Activated naive CD4-positive, alpha-beta T cell treated with anti-CD3 and anti-CD28 coated beads, Interleukin-2, amount 50 U/mL, for 24 hours (primary cell): ENCODE data around the gene ANKS4B.
"Not testable (repeated sequence)": the region's sequence is repeated elsewhere in the genome, so short reads cannot be mapped to it uniquely, and the experiment has no call there.

ENCODE experiments used
- H3K27ac Mint-ChIP-seq: one replicate; pipeline ENCODE4 v1.8.0; 2021; ENCODE audit warnings: mild to moderate bottlenecking, mixed read lengths
- H3K27me3 Mint-ChIP-seq: one replicate; pipeline ENCODE4 v1.8.0; 2021; ENCODE audit warnings: mixed read lengths
- H3K36me3 Mint-ChIP-seq: one replicate; pipeline ENCODE4 v1.8.0; 2021; ENCODE audit warnings: mixed read lengths
- H3K4me1 Mint-ChIP-seq: one replicate; pipeline ENCODE4 v1.8.0; 2021; ENCODE audit warnings: mixed read lengths
- H3K4me3 Mint-ChIP-seq: one replicate; pipeline ENCODE4 v1.8.0; 2021; ENCODE audit warnings: mild to moderate bottlenecking, mixed read lengths
- H3K9me3 Mint-ChIP-seq: one replicate; pipeline ENCODE4 v1.8.0; 2021; ENCODE audit warnings: mixed read lengths

Gene ANKS4B

GRCh38 chr16:21267298-21267697 lies 33.8 kb downstream of the ANKS4B start:
- H3K27ac Mint-ChIP-seq = no peak overlapping the region
- H3K27me3 Mint-ChIP-seq = peaks cover 1% of the 10 kb centered on the region
- H3K36me3 Mint-ChIP-seq = no peaks in the 10 kb centered on the region
- no peaks in the 10 kb centered on the region for H3K9me3 Mint-ChIP-seq
- no peak overlapping the region for H3K4me3 Mint-ChIP-seq
- no peaks in the 10 kb centered on the region for H3K4me1 Mint-ChIP-seq

- no peaks in the 10 kb centered on the region for H3K9me3 Mint-ChIP-seq
- H3K4me1 Mint-ChIP-seq = no peaks in the 10 kb centered on the region
- no peak overlapping the region for H3K4me3 Mint-ChIP-seq
- H3K27me3 Mint-ChIP-seq = peaks cover 1% of the 10 kb centered on the region
- H3K27ac Mint-ChIP-seq = no peak overlapping the region
- H3K36me3 Mint-ChIP-seq = no peaks in the 10 kb centered on the region
Measured at GRCh38 chr16:21268236-21268635, 34.7 kb downstream of the ANKS4B start.

- H3K27me3 Mint-ChIP-seq = peaks cover 21% of the 10 kb centered on the region
- H3K36me3 Mint-ChIP-seq = no peaks in the 10 kb centered on the region
- no peak overlapping the region for H3K4me3 Mint-ChIP-seq
- no peaks in the 10 kb centered on the region for H3K4me1 Mint-ChIP-seq
- H3K27ac Mint-ChIP-seq = no peak overlapping the region
- no peaks in the 10 kb centered on the region for H3K9me3 Mint-ChIP-seq
Measured at GRCh38 chr16:21272253-21272652, 38.8 kb downstream of the ANKS4B start.

- not testable (repeated sequence) for H3K4me3 Mint-ChIP-seq, H3K27ac Mint-ChIP-seq, H3K4me1 Mint-ChIP-seq, H3K36me3 Mint-ChIP-seq, H3K9me3 Mint-ChIP-seq
- peaks cover 24% of the 10 kb centered on the region for H3K27me3 Mint-ChIP-seq
Measured at GRCh38 chr16:21272763-21273162, 39.3 kb downstream of the ANKS4B start.

GRCh38 chr16:21274172-21274726 lies 40.8 kb downstream of the ANKS4B start:
- Mint-ChIP-seq H3K4me3 (no peak overlapping the region), H3K4me1 (no peaks in the 10 kb centered on the region), H3K27ac (no peak overlapping the region), H3K36me3 (no peaks in the 10 kb centered on the region), H3K27me3 (peaks cover 30% of the 10 kb centered on the region), H3K9me3 (no peaks in the 10 kb centered on the region)

GRCh38 chr16:21275529-21275928 lies 42.0 kb downstream of the ANKS4B start:
- Mint-ChIP-seq H3K4me3 (no peak overlapping the region), H3K9me3 (no peaks in the 10 kb centered on the region), H3K4me1 (no peaks in the 10 kb centered on the region), H3K36me3 (no peaks in the 10 kb centered on the region), H3K27me3 (peaks cover 38% of the 10 kb centered on the region), H3K27ac (no peak overlapping the region)

GRCh38 chr16:21276090-21276489 lies 42.6 kb downstream of the ANKS4B start:
- Mint-ChIP-seq H3K36me3 (no peaks in the 10 kb centered on the region), H3K4me1 (no peaks in the 10 kb centered on the region), H3K27ac (no peak overlapping the region), H3K9me3 (no peaks in the 10 kb centered on the region), H3K4me3 (no peak overlapping the region), H3K27me3 (peaks cover 39% of the 10 kb centered on the region)

- H3K4me3 Mint-ChIP-seq = no peak overlapping the region
- no peaks in the 10 kb centered on the region for H3K36me3 Mint-ChIP-seq
- no peak overlapping the region for H3K27ac Mint-ChIP-seq
- no peaks in the 10 kb centered on the region for H3K4me1 Mint-ChIP-seq
- peaks cover 4% of the 10 kb centered on the region for H3K9me3 Mint-ChIP-seq
- peaks cover 48% of the 10 kb centered on the region for H3K27me3 Mint-ChIP-seq
Measured at GRCh38 chr16:21277045-21277926, 43.8 kb downstream of the ANKS4B start.

GRCh38 chr16:21277927-21278706 lies 44.6 kb downstream of the ANKS4B start, which contains the start of gene CRYM:
Gene CRYM, minus strand, starts transcription at chr16:21278290. Its CDS starts 39 bp downstream, at chr16:21278251.
- Mint-ChIP-seq H3K36me3 (no peaks in the 10 kb centered on the region), H3K27me3 (peaks cover 48% of the 10 kb centered on the region), H3K4me1 (no peaks in the 10 kb centered on the region), H3K9me3 (peaks cover 4% of the 10 kb centered on the region), H3K27ac (no peak within 1 kb of the TSS), H3K4me3 (no peak within 1 kb of the TSS)

- H3K4me3 Mint-ChIP-seq = no peak overlapping the region
- peaks cover 52% of the 10 kb centered on the region for H3K27me3 Mint-ChIP-seq
- peaks cover 4% of the 10 kb centered on the region for H3K9me3 Mint-ChIP-seq
- peaks cover 3% of the 10 kb centered on the region for H3K4me1 Mint-ChIP-seq
- H3K36me3 Mint-ChIP-seq = no peaks in the 10 kb centered on the region
- no peak overlapping the region for H3K27ac Mint-ChIP-seq
Measured at GRCh38 chr16:21279501-21279900, 46.0 kb downstream of the ANKS4B start.

- no peaks in the 10 kb centered on the region for H3K36me3 Mint-ChIP-seq
- H3K27ac Mint-ChIP-seq = no peak overlapping the region
- peaks cover 4% of the 10 kb centered on the region for H3K4me1 Mint-ChIP-seq
- peaks cover 4% of the 10 kb centered on the region for H3K9me3 Mint-ChIP-seq
- no peak overlapping the region for H3K4me3 Mint-ChIP-seq
- H3K27me3 Mint-ChIP-seq = peaks cover 51% of the 10 kb centered on the region
Measured at GRCh38 chr16:21281698-21282389, 48.3 kb downstream of the ANKS4B start.

GRCh38 chr16:21283521-21284289 lies 50.2 kb downstream of the ANKS4B start:
- H3K36me3 Mint-ChIP-seq = peaks cover 3% of the 10 kb centered on the region
- no peak overlapping the region for H3K27ac Mint-ChIP-seq
- H3K4me3 Mint-ChIP-seq = no peak overlapping the region

GRCh38 chr16:21284414-21284813 lies 50.9 kb downstream of the ANKS4B start:
- peaks cover 4% of the 10 kb centered on the region for H3K4me1 Mint-ChIP-seq
- H3K9me3 Mint-ChIP-seq = peaks cover 12% of the 10 kb centered on the region
- H3K27me3 Mint-ChIP-seq = peaks cover 53% of the 10 kb centered on the region
- peaks cover 3% of the 10 kb centered on the region for H3K36me3 Mint-ChIP-seq
- H3K4me3 Mint-ChIP-seq = no peak overlapping the region
- no peak overlapping the region for H3K27ac Mint-ChIP-seq

More at GRCh38 chr16:21283521-21284289, 50.2 kb downstream of the ANKS4B start:
- H3K9me3 Mint-ChIP-seq = peaks cover 5% of the 10 kb centered on the region
- H3K27me3 Mint-ChIP-seq = peaks cover 53% of the 10 kb centered on the region
- H3K4me1 Mint-ChIP-seq = peaks cover 4% of the 10 kb centered on the region

- H3K9me3 Mint-ChIP-seq = peaks cover 13% of the 10 kb centered on the region
- no peak overlapping the region for H3K4me3 Mint-ChIP-seq
- peaks cover 50% of the 10 kb centered on the region for H3K27me3 Mint-ChIP-seq
- peaks cover 3% of the 10 kb centered on the region for H3K36me3 Mint-ChIP-seq
- H3K4me1 Mint-ChIP-seq = peaks cover 4% of the 10 kb centered on the region
- no peak overlapping the region for H3K27ac Mint-ChIP-seq
Measured at GRCh38 chr16:21285314-21285713, 51.8 kb downstream of the ANKS4B start.

- peaks cover 43% of the 10 kb centered on the region for H3K27me3 Mint-ChIP-seq
- not testable (repeated sequence) for H3K36me3 Mint-ChIP-seq, H3K4me3 Mint-ChIP-seq, H3K9me3 Mint-ChIP-seq, H3K27ac Mint-ChIP-seq, H3K4me1 Mint-ChIP-seq
Measured at GRCh38 chr16:21289789-21290188, 56.3 kb downstream of the ANKS4B start.
